Activated CD4-positive, alpha-beta memory T cell treated with anti-CD3 and anti-CD28 coated beads for 36 hours (primary cell): Measurements from ENCODE around the gene EIF3F. TPM values are rescaled to one million over a fixed set of nuclear protein-coding genes. Genes with fewer than 3 reads are reported as not detected.
A peak's percentile ranks its signal among the peaks of the same experiment; 100 is the strongest.

ENCODE experiments used
- CTCF ChIA-PET: fragments of 350-600 bp; sonication (Branson Sonifier 250); formaldehyde crosslinking; loops from one replicate; lab custom pipeline; 2021; ENCODE audit warnings: antibody characterized with exemption, inconsistent platforms; lab: Charles Lee
- POLR2A ChIA-PET: fragments of 350-600 bp; sonication (Branson Sonifier 250); formaldehyde crosslinking; loops from one replicate; lab custom pipeline; 2021; ENCODE audit warnings: antibody characterized with exemption; lab: Charles Lee
- DNase-seq: peaks from one replicate; pipeline ENCODE4 v3.0.0-alpha.2; 2020
- H3K27ac Mint-ChIP-seq: one replicate; pipeline ENCODE4 v1.8.0; 2021; ENCODE audit warnings: mixed read lengths
- H3K27me3 Mint-ChIP-seq: one replicate; pipeline ENCODE4 v1.8.0; 2021; ENCODE audit warnings: mixed read lengths
- H3K36me3 Mint-ChIP-seq: one replicate; pipeline ENCODE4 v1.8.0; 2021; ENCODE audit warnings: mixed read lengths
- H3K4me1 Mint-ChIP-seq: one replicate; pipeline ENCODE4 v1.8.0; 2021; ENCODE audit warnings: low read depth, mixed read lengths
- H3K4me3 Mint-ChIP-seq: one replicate; pipeline ENCODE4 v1.8.0; 2021; ENCODE audit warnings: mild to moderate bottlenecking, mixed read lengths
- H3K9me3 Mint-ChIP-seq: one replicate; pipeline ENCODE4 v1.8.0; 2021; ENCODE audit warnings: mixed read lengths
- intact Hi-C: fragments of 100-400 bp; cut with micrococcal nuclease; formaldehyde crosslinking; loops from one replicate; pipeline ENCODE4 v1.15.1; 2023
- total RNA-seq, 2 experiments: library from RNA; stranded (reverse); gene quantifications; one replicate each; pipeline ENCODE4 v1.2.3, GENCODE V29; 2021

The EIF3F gene
- total RNA-seq, 2 experiments from 2014 or later: 309 to 319 TPM

DNA sequence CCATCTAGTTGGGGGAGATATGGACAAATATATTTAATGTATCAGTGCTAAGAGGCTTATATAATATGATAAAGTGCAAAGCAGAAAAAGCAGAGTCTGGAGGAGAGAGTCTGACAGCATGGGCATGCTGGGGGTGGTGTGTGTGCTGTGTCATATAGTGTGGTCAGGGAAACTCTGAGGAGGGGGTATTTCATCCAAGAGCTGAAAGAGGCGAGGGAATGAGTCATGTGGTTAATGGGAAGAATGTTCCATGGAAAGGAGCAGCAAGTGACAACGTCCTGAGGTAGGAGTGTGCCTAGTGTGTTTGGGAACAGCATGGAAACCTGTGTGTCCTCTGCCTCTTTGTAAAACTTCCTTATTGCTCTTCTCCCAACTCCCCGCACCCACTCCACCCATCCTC, 38.0 kb downstream of the EIF3F start:
- Mint-ChIP-seq H3K4me3 (no peak overlapping the region), H3K27me3 (peaks cover 11% of the 10 kb centered on the region), H3K27ac (no peak overlapping the region), H3K9me3 (no peaks in the 10 kb centered on the region), H3K4me1 (peaks cover 5% of the 10 kb centered on the region), H3K36me3 (no peaks in the 10 kb centered on the region)
- no peak for DNase-seq
- CTCF ChIA-PET: interaction anchor here (1.0 kb wide), 1 partner anchor 74 kb away, joined by 3 read pairs; no protein-coding TSS in a partner anchor
- intact Hi-C loops: no loop called here
- POLR2A ChIA-PET: no interaction called here

DNA sequence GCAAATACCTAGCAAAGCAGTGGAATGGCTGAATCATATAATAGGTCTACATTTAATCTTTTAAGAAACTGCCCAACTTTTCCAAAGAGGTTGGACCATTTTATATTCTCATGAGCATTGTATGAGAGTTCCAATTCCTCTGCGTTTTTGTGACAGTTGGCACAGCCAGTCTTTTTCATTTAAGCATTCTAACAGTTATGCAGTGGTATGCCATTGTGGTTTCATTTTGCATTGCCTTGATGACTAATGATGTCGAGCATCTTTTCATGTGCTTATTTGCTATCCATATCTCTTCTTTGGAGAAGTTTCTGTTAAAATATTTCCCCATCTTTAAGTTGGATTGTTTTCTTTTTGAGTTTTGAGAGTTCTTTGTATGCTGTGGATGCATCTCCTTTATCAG, 38.7 kb downstream of the EIF3F start:
- Mint-ChIP-seq H3K36me3 (no peaks in the 10 kb centered on the region), H3K9me3 (no peaks in the 10 kb centered on the region), H3K27ac (no peak overlapping the region), H3K27me3 (peaks cover 6% of the 10 kb centered on the region), H3K4me3 (no peak overlapping the region), H3K4me1 (no peaks in the 10 kb centered on the region)
- ChIA-PET POLR2A (no interaction called here), CTCF (interaction anchor here (1.0 kb wide), 1 partner anchor 73 kb away, joined by 3 read pairs; no protein-coding TSS in a partner anchor)
- no peak for DNase-seq
- intact Hi-C loops: no loop called here

DNA sequence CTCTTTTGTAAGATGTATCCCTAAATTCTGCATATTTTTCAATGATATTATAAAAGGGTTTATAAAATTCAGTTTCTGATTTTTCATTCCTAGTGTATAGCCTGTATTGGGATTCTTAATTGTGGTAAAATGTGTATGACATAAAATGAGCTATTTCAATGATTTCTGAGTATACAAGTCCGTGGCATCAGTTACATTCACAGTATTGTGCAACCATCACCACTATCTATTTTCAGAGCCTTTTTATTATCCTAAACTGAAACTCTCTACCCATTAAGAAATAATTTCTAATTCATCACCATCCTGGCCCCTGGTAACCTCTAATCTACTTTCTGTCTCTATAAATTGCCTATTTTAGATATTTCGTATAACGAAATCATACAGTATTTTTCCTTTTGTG, 39.8 kb downstream of the EIF3F start:
- DNase-seq: no peak
- CTCF ChIA-PET: interaction anchor here (2.8 kb wide), 1 partner anchor 72 kb away, joined by 10 read pairs; no protein-coding TSS in a partner anchor
- H3K4me1 Mint-ChIP-seq: no peaks in the 10 kb centered on the region
- POLR2A ChIA-PET: no interaction called here
- no peaks in the 10 kb centered on the region for H3K9me3 Mint-ChIP-seq
- peaks cover 7% of the 10 kb centered on the region for H3K27me3 Mint-ChIP-seq
- H3K36me3 Mint-ChIP-seq: no peaks in the 10 kb centered on the region
- no peak overlapping the region for H3K27ac Mint-ChIP-seq
- intact Hi-C loops: no loop called here
- H3K4me3 Mint-ChIP-seq: no peak overlapping the region

DNA sequence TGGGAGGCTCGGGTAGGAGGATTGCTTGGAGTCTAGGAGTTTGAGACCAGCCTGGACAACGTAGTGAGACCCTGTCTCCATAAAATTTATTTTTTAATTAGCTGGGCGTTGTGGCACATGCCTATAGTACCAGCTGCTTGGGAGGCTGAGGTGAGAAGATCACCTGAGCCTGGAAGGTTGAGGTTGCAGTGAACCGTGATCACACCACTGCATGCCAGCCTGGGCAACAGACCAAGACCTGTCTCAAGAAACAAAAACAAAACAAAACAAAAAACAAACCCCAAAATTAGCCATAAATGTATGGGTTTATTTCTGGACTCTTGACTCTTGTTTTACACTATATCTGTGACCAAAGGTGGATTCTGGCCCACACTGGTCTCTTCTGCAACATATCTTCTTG, 41.6 kb downstream of the EIF3F start:
- H3K27ac Mint-ChIP-seq: no peak overlapping the region
- ChIA-PET CTCF (interaction anchor here (1.8 to 2.8 kb wide), 2 partner anchors 62 to 70 kb away, joined by 6 to 10 read pairs; no protein-coding TSS in a partner anchor), POLR2A (no interaction called here)
- H3K36me3 Mint-ChIP-seq: no peaks in the 10 kb centered on the region
- H3K4me3 Mint-ChIP-seq: no peak overlapping the region
- no peak for DNase-seq
- peaks cover 12% of the 10 kb centered on the region for H3K27me3 Mint-ChIP-seq
- intact Hi-C loops: no loop called here
- H3K4me1 Mint-ChIP-seq: peaks cover 7% of the 10 kb centered on the region
- H3K9me3 Mint-ChIP-seq: no peaks in the 10 kb centered on the region

DNA sequence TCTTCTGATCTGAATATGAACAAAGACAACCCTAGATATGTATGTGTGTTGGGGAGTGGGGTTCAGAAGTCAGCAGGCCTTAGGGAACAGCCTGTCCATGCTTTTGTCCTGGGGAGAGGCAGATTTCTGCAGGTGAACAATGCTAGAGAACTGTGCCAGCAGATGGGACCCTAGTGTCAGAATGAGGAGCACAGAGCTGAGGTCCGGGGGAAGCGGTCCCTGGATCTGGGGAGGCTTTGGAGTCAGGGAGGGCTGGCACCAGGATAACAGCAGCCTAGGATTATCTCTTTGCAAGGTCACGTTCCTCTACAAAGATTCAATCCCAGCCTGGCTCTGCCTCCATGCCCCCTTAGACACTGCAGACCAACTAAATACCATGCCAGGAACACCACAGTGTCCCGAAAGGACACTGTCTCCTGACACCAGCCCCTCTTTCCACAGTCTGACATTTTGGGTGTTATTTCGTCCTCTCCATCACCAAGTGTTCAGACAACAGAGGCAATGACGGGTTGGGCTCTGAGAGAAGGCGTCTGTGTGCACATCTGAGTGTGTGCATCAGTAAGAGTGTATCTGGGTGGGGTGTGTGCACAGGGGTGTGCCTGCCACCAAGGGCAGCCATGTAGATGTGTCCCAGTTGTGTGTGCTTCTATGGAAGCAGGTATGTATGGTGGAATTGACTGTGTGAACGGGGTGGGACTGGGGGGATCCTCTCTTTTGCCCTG, 43.5 kb downstream of the EIF3F start:
- H3K4me3 Mint-ChIP-seq: no peak overlapping the region
- no peak for DNase-seq
- peaks cover 7% of the 10 kb centered on the region for H3K4me1 Mint-ChIP-seq
- intact Hi-C loops: no loop called here
- H3K36me3 Mint-ChIP-seq: no peaks in the 10 kb centered on the region
- ChIA-PET POLR2A (no interaction called here), CTCF (interaction anchor here (0.9 to 4.7 kb wide), 4 partner anchors 24 to 68 kb away, joined by 3 to 122 read pairs (median 4); no protein-coding TSS in a partner anchor)
- H3K9me3 Mint-ChIP-seq: no peaks in the 10 kb centered on the region
- no peak overlapping the region for H3K27ac Mint-ChIP-seq
- H3K27me3 Mint-ChIP-seq: peaks cover 12% of the 10 kb centered on the region

DNA sequence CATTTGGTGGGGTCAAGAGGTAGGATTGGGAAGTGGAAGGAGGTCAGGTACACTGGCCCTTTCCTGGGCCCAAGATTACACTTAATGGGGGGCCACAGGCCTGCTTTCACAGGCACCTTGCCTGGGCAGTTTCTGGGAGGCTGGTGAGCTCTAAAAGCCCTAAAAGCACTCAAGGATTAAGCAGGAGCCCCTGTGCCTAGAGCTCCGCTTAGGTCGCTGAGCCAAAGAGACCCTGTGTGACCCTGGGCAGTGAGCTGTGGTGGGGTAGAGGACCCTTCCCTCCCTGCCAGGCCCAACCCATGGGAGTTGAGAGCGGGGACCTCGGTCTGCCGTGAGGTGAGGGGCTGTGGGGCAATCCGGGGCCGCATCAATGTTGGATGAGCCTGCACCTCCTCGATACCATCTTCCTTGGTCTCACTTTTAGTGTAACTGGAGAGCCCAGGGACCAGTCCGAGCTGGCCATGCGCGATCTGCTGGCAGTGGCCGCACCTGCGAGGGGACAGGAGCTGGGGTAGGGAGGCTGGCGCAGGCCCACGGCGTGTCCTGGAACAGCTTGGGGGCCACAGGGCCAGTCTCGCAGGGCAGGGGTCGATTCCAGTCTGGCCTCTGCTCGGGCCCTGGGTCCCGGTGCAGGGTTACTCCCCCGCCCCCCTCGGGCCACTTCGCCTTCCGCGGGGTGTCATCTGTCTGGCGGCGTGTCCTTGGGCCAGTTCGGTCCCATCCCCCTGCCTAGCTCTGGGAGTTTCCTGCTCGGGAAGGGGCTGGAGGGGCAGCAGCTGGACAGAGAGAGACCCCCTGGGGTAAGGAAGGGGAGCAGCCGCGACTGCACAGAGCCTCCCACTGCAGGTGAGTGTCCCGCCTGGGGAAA, 44.3 kb downstream of the EIF3F start:
- POLR2A ChIA-PET: no interaction called here
- Mint-ChIP-seq H3K4me1 (peaks cover 7% of the 10 kb centered on the region), H3K4me3 (no peak overlapping the region), H3K27me3 (peaks cover 12% of the 10 kb centered on the region), H3K9me3 (no peaks in the 10 kb centered on the region), H3K27ac (no peak overlapping the region), H3K36me3 (no peaks in the 10 kb centered on the region)
- DNase-seq: no peak
- intact Hi-C loops: loop anchor here (2.0 kb wide), 2 partner anchors 25 to 59 kb away; no protein-coding TSS in a partner anchor
- CTCF ChIA-PET: interaction anchor here (0.9 to 4.7 kb wide), 6 partner anchors 10 to 79 kb away, joined by 3 to 122 read pairs (median 26); no protein-coding TSS in a partner anchor

DNA sequence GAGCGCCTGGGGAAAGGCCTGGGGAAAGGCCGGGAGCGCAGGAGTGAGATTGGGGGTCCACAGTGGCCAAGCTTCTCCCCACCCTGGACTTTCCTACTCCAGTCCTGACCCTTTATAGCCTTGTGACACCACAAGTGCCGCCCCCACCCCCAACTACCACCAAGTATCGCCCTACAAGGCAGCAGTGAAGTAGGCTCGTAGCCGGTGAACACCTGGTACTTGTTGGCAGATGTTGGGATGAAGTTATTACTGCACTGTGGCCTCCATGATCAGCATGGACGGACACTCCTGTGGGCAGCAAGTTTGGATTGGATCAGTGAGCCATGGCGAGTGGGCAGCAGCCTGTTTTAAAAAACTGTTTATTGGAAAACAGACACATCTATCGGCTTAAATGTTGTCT, 45.0 kb downstream of the EIF3F start:
- no peaks in the 10 kb centered on the region for H3K36me3 Mint-ChIP-seq
- ChIA-PET POLR2A (no interaction called here), CTCF (interaction anchor here (1.3 to 4.7 kb wide), 11 partner anchors 11 to 78 kb away, joined by 3 to 122 read pairs (median 18); no protein-coding TSS in a partner anchor)
- no peak for DNase-seq
- H3K27me3 Mint-ChIP-seq: peaks cover 12% of the 10 kb centered on the region
- H3K4me3 Mint-ChIP-seq: no peak overlapping the region
- no peaks in the 10 kb centered on the region for H3K9me3 Mint-ChIP-seq
- H3K27ac Mint-ChIP-seq: no peak overlapping the region
- intact Hi-C loops: loop anchor here (2.0 kb wide), 2 partner anchors 25 to 59 kb away; no protein-coding TSS in a partner anchor
- peaks cover 7% of the 10 kb centered on the region for H3K4me1 Mint-ChIP-seq

DNA sequence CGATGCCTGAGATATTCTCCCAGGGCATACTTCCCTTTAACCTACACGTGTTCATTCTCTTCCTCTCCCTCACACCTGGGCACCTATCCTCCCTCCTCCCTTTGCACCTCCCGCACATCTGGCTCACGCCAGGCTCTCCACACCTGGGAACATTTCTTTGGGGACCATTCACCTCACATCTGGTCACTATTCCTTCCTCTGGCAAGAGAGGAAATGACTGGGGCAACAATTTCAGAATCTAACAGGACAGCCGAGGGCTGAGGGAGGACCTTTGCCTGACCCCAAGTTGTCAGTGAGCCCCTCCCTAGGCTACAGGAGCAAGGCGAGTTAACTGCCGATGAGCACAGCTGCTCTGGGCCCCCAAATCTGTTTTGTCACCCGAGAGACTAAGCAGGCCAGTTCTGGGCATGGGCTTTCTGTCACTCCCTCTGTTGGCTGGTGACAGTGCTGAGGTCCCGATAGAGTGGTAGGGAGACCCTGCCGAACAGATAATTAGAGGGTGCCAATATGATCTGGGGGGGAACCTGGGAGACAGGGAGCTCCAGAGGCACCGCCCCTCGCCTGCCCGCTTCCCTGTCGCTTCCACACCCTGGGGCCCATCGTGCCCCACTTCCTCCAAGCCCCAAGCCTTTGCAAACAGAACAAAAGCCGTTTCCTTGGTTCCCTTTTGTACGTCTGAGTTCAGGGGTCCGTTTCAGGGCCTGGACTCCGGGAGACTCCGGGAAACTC, 45.6 kb downstream of the EIF3F start:
- intact Hi-C loops: loop anchor here (1.0 to 2.0 kb wide), 3 partner anchors 26 to 67 kb away; no protein-coding TSS in a partner anchor
- H3K9me3 Mint-ChIP-seq: no peaks in the 10 kb centered on the region
- CTCF ChIA-PET: interaction anchor here (0.6 to 4.7 kb wide), 28 partner anchors 9 to 552 kb away, joined by 3 to 122 read pairs (median 6); partner anchors contain the start of gene EIF3F
- no peaks in the 10 kb centered on the region for H3K36me3 Mint-ChIP-seq
- H3K4me3 Mint-ChIP-seq: no peak overlapping the region
- peaks cover 7% of the 10 kb centered on the region for H3K4me1 Mint-ChIP-seq
- H3K27ac Mint-ChIP-seq: no peak overlapping the region
- POLR2A ChIA-PET: interaction anchor here (1.9 kb wide), 1 partner anchor 67 kb away, joined by 5 read pairs; no protein-coding TSS in a partner anchor
- H3K27me3 Mint-ChIP-seq: peaks cover 12% of the 10 kb centered on the region
- no peak for DNase-seq

DNA sequence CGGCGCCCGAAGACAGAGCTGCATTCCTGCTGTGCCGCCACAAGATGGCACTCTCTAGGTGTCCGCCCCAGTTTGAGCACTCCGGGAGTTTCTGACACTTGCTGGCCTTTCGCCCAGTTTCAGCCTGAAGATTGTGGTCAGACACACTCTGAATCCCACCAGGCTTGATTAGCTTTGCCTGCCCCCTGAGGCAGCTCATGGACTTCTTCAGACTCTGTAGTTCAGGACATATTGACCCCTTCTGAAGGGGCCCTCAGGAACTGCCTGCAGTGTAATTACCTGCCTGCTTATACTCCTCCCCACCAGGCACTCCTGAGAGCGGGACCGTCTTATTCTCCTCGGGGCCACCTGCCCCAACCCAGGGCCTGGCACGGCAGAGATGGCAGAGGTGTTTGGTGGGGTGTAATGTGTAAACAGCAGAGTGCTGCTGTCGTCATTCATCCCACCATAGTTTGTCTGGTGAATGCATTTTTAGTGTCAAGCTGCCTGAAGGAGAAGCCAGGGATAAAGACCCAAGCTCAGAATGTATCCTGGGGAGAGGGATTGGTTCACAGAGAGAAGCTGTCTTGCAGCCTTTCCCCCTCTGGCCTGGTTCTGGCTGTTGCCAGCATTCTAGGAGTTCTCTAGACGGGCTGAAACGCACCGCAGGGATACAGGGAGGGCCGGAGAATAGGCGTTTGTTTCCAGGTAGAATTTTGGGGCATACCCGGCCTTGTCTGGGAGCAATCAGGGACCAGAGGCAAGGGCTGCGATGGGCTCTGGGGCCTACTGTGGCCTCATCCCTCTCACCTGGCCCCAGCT, 46.4 kb downstream of the EIF3F start:
- Mint-ChIP-seq H3K27ac (no peak overlapping the region), H3K4me1 (peaks cover 7% of the 10 kb centered on the region), H3K27me3 (peaks cover 12% of the 10 kb centered on the region), H3K36me3 (no peaks in the 10 kb centered on the region), H3K9me3 (no peaks in the 10 kb centered on the region), H3K4me3 (no peak overlapping the region)
- intact Hi-C loops: loop anchor here (1.0 to 2.0 kb wide), 3 partner anchors 27 to 66 kb away; no protein-coding TSS in a partner anchor
- peak; percentile 63 for DNase-seq
- ChIA-PET CTCF (interaction anchor here (0.6 to 4.7 kb wide), 30 partner anchors 8 to 717 kb away, joined by 3 to 122 read pairs (median 6); partner anchors contain the start of gene EIF3F), POLR2A (interaction anchor here (1.9 kb wide), 1 partner anchor 66 kb away, joined by 5 read pairs; no protein-coding TSS in a partner anchor)

DNA sequence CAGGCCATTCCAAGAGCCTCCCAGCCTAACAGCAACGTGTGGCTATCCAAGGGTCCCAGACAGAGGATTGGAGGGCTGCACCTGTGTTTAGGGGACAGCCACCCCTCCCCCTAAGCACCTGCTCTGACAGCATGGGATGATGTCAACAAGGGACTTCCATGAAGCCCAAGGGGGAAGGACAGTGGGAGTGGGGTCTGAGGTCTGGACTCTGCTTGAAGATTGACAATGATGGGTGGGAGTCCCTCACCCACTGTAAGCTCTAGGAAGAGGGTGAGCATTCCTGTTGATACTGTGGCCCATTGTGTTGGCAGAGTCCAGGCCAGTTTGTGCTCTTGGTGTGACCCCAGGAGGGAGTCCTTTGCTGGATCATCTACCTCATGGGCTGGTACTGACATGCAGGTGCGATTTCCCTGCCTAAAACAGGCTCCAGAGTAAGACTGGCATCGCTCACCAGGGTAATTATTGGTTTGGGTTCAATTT, 47.0 kb downstream of the EIF3F start:
- intact Hi-C loops: no loop called here
- POLR2A ChIA-PET: interaction anchor here (1.9 kb wide), 1 partner anchor 65 kb away, joined by 5 read pairs; no protein-coding TSS in a partner anchor
- no peaks in the 10 kb centered on the region for H3K36me3 Mint-ChIP-seq

More for the DNA sequence above, 47.0 kb downstream of the EIF3F start:
- no peak for DNase-seq
- H3K27me3 Mint-ChIP-seq: peaks cover 12% of the 10 kb centered on the region
- H3K9me3 Mint-ChIP-seq: no peaks in the 10 kb centered on the region
- H3K4me3 Mint-ChIP-seq: no peak overlapping the region
- CTCF ChIA-PET: interaction anchor here (0.7 to 4.7 kb wide), 18 partner anchors 10 to 716 kb away, joined by 3 to 122 read pairs (median 11); no protein-coding TSS in a partner anchor
- peaks cover 7% of the 10 kb centered on the region for H3K4me1 Mint-ChIP-seq
- no peak overlapping the region for H3K27ac Mint-ChIP-seq
